ENCODE measurements around the gene CDCA8. TPM values are rescaled to one million over a fixed set of nuclear protein-coding genes. Genes with fewer than 3 reads are reported as not detected.

Gene CDCA8
- polyA plus RNA-seq, 2 of the 4 experiments (the other 2 are of a cell fraction): 26.8 to 32.1 TPM

DNA sequence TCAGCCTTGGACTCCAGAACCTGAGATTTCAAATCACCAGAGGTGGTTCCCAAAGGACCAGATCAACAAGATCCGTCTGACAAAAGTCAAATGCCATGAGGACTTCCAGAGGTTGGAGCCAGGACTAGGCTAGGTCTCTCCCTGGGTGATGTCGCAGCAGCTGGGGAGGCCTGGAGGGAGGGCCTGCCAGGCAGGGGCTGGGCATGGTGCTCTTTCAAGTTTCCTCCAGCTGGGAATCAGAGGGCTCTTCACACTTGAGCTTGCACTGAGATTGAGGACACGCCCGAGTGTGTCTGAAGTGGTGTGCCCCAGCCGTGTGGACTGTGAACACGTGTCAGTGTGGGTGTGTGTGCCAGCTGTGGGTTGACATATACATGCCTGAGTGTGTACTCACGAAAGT, 36.3 kb upstream of the CDCA8 start:
- Histone ChIP-seq H3K9me3 (no peaks in the 10 kb centered on the region), H3K27ac (no peak overlapping the region), H3K4me2 (no peak overlapping the region), H3K4me3 (no peak overlapping the region), H3K4me1 (no peaks in the 10 kb centered on the region)
- no peak for TF ChIP-seq CBX2 (IDR thresholded peaks at IDR 0.05; ENCODE audit: borderline replicate concordance, low read depth)
- ATAC-seq (no peak), FAIRE-seq (no peak), DNase-seq (ENCODE audit: low read depth in 1 of 2, low spot score in 1 of 2) (no peak)
- ChIA-PET CTCF (interaction anchor here (1.2 kb wide), 1 partner anchor 13 kb away, joined by 3 read pairs; no protein-coding TSS in a partner anchor), POLR2A (no interaction called here)
- WGBS (ENCODE audit: missing lambda C conversion rate): 52% methylated on average over 6 of the region's 7 CpGs

DNA sequence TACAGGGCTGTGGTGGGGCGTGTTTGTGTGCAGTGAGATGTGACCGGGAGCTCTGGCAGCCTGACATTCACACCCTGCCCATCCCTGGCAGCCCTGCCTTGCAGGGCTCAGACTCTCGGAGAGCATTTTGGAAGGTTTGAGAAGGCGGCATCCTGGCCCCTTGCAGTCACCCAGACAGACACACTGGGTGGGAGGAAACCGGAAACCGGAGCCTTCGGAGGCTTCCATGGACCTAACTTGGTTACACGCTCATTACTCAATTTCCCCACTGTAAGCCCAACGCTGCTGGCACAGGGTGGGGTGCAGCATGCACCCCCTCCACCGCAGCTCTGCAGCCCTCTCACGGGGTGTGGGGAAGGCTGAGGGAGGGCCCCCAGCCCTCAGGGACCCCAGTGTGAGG, 35.4 kb upstream of the CDCA8 start:
- ChIA-PET POLR2A (no interaction called here), CTCF (interaction anchor here (1.2 kb wide), 1 partner anchor 13 kb away, joined by 3 read pairs; no protein-coding TSS in a partner anchor)
- Histone ChIP-seq H3K27ac (no peak overlapping the region), H3K4me2 (no peak overlapping the region), H3K9me3 (no peaks in the 10 kb centered on the region), H3K4me3 (no peak overlapping the region), H3K4me1 (no peaks in the 10 kb centered on the region)
- 52% methylated on average over 8 of the region's 11 CpGs for WGBS (ENCODE audit: missing lambda C conversion rate)
- ATAC-seq: no peak
- no peak for FAIRE-seq
- TF ChIP-seq MAZ (IDR thresholded peaks at IDR 0.05; ENCODE audit: borderline replicate concordance, low read depth, low read length): no peak
- no peak for TF ChIP-seq RAD21 (conservative IDR thresholded peaks at IDR 0.05 in 1 of 2, IDR thresholded peaks at IDR 0.05 in 1 of 2)
- TF ChIP-seq EP300 (IDR thresholded peaks at IDR 0.05): no peak
- no peak for TF ChIP-seq RFX5 (IDR thresholded peaks at IDR 0.05)
- no peak for TF ChIP-seq TFCP2L1 (CRISPR knock-in tag; IDR thresholded peaks at IDR 0.05)
- no peak for TF ChIP-seq MAFK (IDR thresholded peaks at IDR 0.05; ENCODE audit: partially characterized antibody)
- TF ChIP-seq NPAS2 (CRISPR knock-in tag; IDR thresholded peaks at IDR 0.05; ENCODE audit: borderline replicate concordance): no peak
- TF ChIP-seq, protein P1, sequence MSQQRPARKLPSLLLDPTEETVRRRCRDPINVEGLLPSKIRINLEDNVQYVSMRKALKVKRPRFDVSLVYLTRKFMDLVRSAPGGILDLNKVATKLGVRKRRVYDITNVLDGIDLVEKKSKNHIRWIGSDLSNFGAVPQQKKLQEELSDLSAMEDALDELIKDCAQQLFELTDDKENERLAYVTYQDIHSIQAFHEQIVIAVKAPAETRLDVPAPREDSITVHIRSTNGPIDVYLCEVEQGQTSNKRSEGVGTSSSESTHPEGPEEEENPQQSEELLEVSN (IDR thresholded peaks at IDR 0.05; ENCODE audit: borderline replicate concordance, low read depth): no peak
- DNase-seq (ENCODE audit: low read depth in 1 of 2, low spot score in 1 of 2): no peak

DNA sequence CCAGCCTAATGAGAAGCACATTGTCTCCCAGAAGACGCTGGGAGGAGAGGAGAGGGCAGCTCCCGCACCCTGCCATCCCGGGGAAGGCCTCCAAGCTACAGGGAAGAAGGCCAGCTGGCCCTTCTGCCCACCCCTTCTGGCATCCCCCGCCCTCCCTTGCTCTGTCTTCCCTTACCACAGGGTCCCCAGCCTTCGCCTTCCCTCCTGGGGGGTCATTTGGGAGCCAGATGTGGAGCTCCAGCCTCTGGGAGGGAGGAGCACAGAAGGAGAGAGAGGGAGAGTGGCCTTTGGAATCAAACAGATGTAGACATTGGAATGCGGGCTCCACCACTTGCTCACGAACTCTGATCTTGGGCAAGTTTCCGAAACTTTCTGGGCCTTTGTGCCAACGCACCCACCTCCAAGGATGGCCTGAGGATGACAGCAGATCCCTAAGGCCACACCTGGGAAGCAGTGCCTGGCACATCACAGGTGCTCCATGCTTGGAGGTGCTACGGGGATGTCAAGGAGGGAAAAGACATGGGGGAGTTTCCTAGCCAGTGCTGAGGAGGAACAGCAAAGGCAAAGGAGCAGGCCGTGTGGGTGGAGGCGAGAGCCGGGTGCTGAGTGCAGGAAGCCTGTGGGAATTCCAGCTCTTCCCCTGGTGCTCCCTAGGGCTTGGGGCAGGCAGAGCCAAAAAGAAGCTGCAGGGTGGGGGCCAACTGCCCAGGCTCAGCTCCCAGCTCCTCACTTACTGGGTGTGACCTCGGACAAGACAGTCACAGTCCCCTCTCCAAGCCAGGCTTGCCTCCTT, 34.5 kb upstream of the CDCA8 start:
- Histone ChIP-seq H3K4me3 (no peak overlapping the region), H3K27ac (no peak overlapping the region), H3K4me1 (no peaks in the 10 kb centered on the region), H3K4me2 (no peak overlapping the region), H3K9me3 (no peaks in the 10 kb centered on the region)
- DNase-seq (ENCODE audit: low read depth in 1 of 2, low spot score in 1 of 2) (no peak), ATAC-seq (no peak), FAIRE-seq (no peak)
- 67% methylated on average over 11 of the region's 14 CpGs for WGBS (ENCODE audit: missing lambda C conversion rate)
- ChIA-PET CTCF (interaction anchor here (1.1 kb wide), 1 partner anchor 24 kb away, joined by 4 read pairs; no protein-coding TSS in a partner anchor), POLR2A (no interaction called here)
- TF ChIP-seq POLR2A (IDR thresholded peaks at IDR 0.05; ENCODE audit: low read length): no peak

DNA sequence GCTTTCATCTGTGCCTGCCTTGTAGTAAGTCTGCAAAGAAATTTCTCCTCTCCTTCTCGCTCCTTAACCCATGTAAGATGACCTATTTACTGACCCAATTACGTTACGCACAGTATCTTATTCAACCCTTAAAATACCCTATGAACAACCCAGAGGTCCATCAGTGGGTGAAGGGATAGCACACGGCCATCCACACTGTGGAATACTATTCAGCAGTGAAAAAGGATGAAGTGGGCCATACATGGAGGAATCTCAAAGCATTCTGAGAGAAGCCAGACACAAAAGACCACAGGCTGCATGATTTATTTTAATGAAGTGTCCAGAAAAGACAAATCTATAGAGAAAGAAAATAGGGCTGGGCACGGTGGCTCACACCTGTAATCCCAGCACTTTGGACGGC, 33.8 kb upstream of the CDCA8 start:
- POLR2A ChIA-PET: no interaction called here
- 64% methylated on average over 6 of the region's 6 CpGs for WGBS (ENCODE audit: missing lambda C conversion rate)
- FAIRE-seq (no peak), ATAC-seq (no peak), DNase-seq (ENCODE audit: low read depth in 1 of 2, low spot score in 1 of 2) (no peak)
- Histone ChIP-seq H3K4me2 (no peak overlapping the region), H3K4me3 (no peak overlapping the region), H3K27ac (no peak overlapping the region), H3K9me3 (no peaks in the 10 kb centered on the region), H3K4me1 (no peaks in the 10 kb centered on the region)
- TF ChIP-seq RFX5 (IDR thresholded peaks at IDR 0.05) (no peak), JUN (IDR thresholded peaks at IDR 0.05) (no peak), CHD4 (IDR thresholded peaks at IDR 0.05; ENCODE audit: borderline replicate concordance) (no peak), ZC3H11A (IDR thresholded peaks at IDR 0.05) (no peak), KDM5A (IDR thresholded peaks at IDR 0.05) (no peak), POLR2AphosphoS2 (conservative IDR thresholded peaks at IDR 0.05; ENCODE audit: low read length) (no peak), MAZ (IDR thresholded peaks at IDR 0.05; ENCODE audit: borderline replicate concordance, low read depth, low read length) (no peak), CHD2 (IDR thresholded peaks at IDR 0.05; ENCODE audit: low read length, partially characterized antibody) (no peak), HOXA7 (CRISPR knock-in tag; IDR thresholded peaks at IDR 0.05) (no peak), FOSB (CRISPR knock-in tag; IDR thresholded peaks at IDR 0.05) (no peak), MAFK (IDR thresholded peaks at IDR 0.05; ENCODE audit: partially characterized antibody) (no peak), EHF (CRISPR knock-in tag; IDR thresholded peaks at IDR 0.05) (no peak), HDAC2 (IDR thresholded peaks at IDR 0.05) (no peak), HOXB5 (CRISPR knock-in tag; IDR thresholded peaks at IDR 0.05) (no peak), ESRRA (IDR thresholded peaks at IDR 0.05; ENCODE audit: borderline replicate concordance, low read length) (no peak), SREBF2 (IDR thresholded peaks at IDR 0.05) (no peak)
- TF ChIP-seq, protein P2, sequence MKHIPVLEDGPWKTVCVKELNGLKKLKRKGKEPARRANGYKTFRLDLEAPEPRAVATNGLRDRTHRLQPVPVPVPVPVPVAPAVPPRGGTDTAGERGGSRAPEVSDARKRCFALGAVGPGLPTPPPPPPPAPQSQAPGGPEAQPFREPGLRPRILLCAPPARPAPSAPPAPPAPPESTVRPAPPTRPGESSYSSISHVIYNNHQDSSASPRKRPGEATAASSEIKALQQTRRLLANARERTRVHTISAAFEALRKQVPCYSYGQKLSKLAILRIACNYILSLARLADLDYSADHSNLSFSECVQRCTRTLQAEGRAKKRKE (CRISPR knock-in tag; IDR thresholded peaks at IDR 0.05; ENCODE audit: low read depth): no peak
- TF ChIP-seq, protein P3, sequence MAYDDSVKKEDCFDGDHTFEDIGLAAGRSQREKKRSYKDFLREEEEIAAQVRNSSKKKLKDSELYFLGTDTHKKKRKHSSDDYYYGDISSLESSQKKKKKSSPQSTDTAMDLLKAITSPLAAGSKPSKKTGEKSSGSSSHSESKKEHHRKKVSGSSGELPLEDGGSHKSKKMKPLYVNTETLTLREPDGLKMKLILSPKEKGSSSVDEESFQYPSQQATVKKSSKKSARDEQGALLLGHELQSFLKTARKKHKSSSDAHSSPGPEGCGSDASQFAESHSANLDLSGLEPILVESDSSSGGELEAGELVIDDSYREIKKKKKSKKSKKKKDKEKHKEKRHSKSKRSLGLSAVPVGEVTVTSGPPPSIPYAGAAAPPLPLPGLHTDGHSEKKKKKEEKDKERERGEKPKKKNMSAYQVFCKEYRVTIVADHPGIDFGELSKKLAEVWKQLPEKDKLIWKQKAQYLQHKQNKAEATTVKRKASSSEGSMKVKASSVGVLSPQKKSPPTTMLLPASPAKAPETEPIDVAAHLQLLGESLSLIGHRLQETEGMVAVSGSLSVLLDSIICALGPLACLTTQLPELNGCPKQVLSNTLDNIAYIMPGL (CRISPR knock-in tag; IDR thresholded peaks at IDR 0.05; ENCODE audit: borderline replicate concordance): no peak
- CTCF ChIA-PET: interaction anchor here (1.0 to 4.3 kb wide), 2 partner anchors 9 to 24 kb away, joined by 4 to 20 read pairs; no protein-coding TSS in a partner anchor
